NOMO-1 (cell line): ENCODE data around the gene RNU6-1.
A peak's percentile ranks its signal among the peaks of the same experiment; 100 is the strongest.

Source experiments
- DNase-seq, 2 experiments: peaks; one replicate each; lab custom pipeline; 2025; ENCODE audit not compliant: unreplicated experiment in 2 of 2; lab: John Stamatoyannopoulos, UW

The RNU6-1 gene

GRCh38 chr15:67834581-67835296 lies 5.1 kb downstream of the RNU6-1 start:
- no peak for DNase-seq

- peak; percentile 61 to 69 for DNase-seq
Measured at GRCh38 chr15:67833710-67834511, 5.9 kb downstream of the RNU6-1 start.

- DNase-seq, result no peak
Measured at GRCh38 chr15:67832897-67833709, 6.7 kb downstream of the RNU6-1 start.

GRCh38 chr15:67832031-67832551 lies 7.8 kb downstream of the RNU6-1 start:
- peak; percentile 14 to 32 for DNase-seq

- no peak for DNase-seq
Measured at GRCh38 chr15:67831363-67831762, 8.5 kb downstream of the RNU6-1 start.

GRCh38 chr15:67829647-67830504 lies 10.0 kb downstream of the RNU6-1 start:
- DNase-seq, result no peak

GRCh38 chr15:67828969-67829646 lies 10.7 kb downstream of the RNU6-1 start:
- no peak for DNase-seq

GRCh38 chr15:67828278-67828968 lies 11.4 kb downstream of the RNU6-1 start:
- no peak for DNase-seq

GRCh38 chr15:67827562-67828277 lies 12.1 kb downstream of the RNU6-1 start:
- no peak for DNase-seq

- no peak for DNase-seq
Measured at GRCh38 chr15:67826717-67827561, 12.9 kb downstream of the RNU6-1 start.

GRCh38 chr15:67825881-67826716 lies 13.7 kb downstream of the RNU6-1 start:
- DNase-seq, result no peak

- DNase-seq, result no peak
Measured at GRCh38 chr15:67824976-67825880, 14.6 kb downstream of the RNU6-1 start, which contains the start of gene SKOR1. SKOR1 (plus strand) TSS chr15:67825509; CDS start chr15:67825603, 94 bp downstream.

- no peak for DNase-seq
Measured at GRCh38 chr15:67824197-67824968, 15.5 kb downstream of the RNU6-1 start.

GRCh38 chr15:67823314-67824196 lies 16.3 kb downstream of the RNU6-1 start:
- no peak for DNase-seq
